Cardiac muscle cell (in vitro differentiated cells and primary cell): ENCODE results near the gene TESMIN. TPM values are rescaled to one million over a fixed set of nuclear protein-coding genes. Genes with fewer than 3 reads are reported as not detected.

Experiments
- DNase-seq, 2 donors: peaks; one replicate each; pipeline versions ENCODE4 v3.0.0 to v3.0.0-alpha.2; 2010 to 2017; ENCODE audit warnings: low read depth in 1 of 2, low spot score in 1 of 2
- H3K27ac ChIP-seq: fragments of 200-600 bp; sonication (generic); 2 replicates; pipeline ENCODE4 v1.5.1; 2016
- H3K27me3 ChIP-seq: fragments of 200-600 bp; sonication (generic); 2 replicates; pipeline ENCODE4 v1.6.0; 2016; ENCODE audit warnings: control low read depth
- H3K36me3 ChIP-seq: fragments of 200-600 bp; sonication (generic); 2 replicates; pipeline ENCODE4 v1.5.1; 2016; ENCODE audit warnings: control low read depth
- H3K4me1 ChIP-seq: fragments of 200-600 bp; sonication (generic); 2 replicates; pipeline ENCODE4 v1.8.1; 2017; ENCODE audit warnings: low read depth, mild to moderate bottlenecking, mixed run types
- H3K4me3 ChIP-seq: fragments of 200-600 bp; sonication (generic); 2 replicates; pipeline ENCODE4 v1.5.1; 2016; ENCODE audit warnings: mild to moderate bottlenecking
- H3K9me3 ChIP-seq: fragments of 200-600 bp; sonication (generic); 2 replicates; pipeline ENCODE4 v1.5.1; 2017; ENCODE audit warnings: low read depth, mild to moderate bottlenecking, control low read depth
- CTCF ChIP-seq: IDR thresholded peaks from 2 replicates; pipeline ENCODE4 v1.5.1; 2012; ENCODE audit warnings: low read depth, mild to moderate bottlenecking, low read length
- polyA plus RNA-seq: library from polyadenylated mRNA; unstranded; fragments of >200 nt; fragmentation: Nextera tagmentation; extraction: Ambion mirVana; gene quantifications from 2 replicates; pipeline ENCODE4 v1.2.1, GENCODE V29; 2016
- total RNA-seq: library from RNA; depleted of rRNA; stranded (reverse); fragments of >200 nt; gene quantifications from 2 replicates; pipeline ENCODE4 v1.2.3, GENCODE V29; 2016

TESMIN gene
- total and polyA plus RNA-seq, 2 experiments from 2014 or later: 4.6 to 23.5 TPM

- DNase-seq: no peak
- no peaks in the 10 kb centered on the region for H3K27me3 ChIP-seq
- no peak overlapping the region for H3K27ac ChIP-seq
- no peaks in the 10 kb centered on the region for H3K4me1 ChIP-seq
- no peaks in the 10 kb centered on the region for H3K36me3 ChIP-seq
- H3K9me3 ChIP-seq: no peaks in the 10 kb centered on the region
- H3K4me3 ChIP-seq: no peak overlapping the region
- no peak for TF ChIP-seq CTCF
These were observed 76.9 kb downstream of the TESMIN start for GRCh38 chr11:68674461-68674860.

- Histone ChIP-seq H3K36me3 (no peaks in the 10 kb centered on the region), H3K27me3 (no peaks in the 10 kb centered on the region), H3K4me3 (no peak overlapping the region), H3K9me3 (no peaks in the 10 kb centered on the region), H3K4me1 (no peaks in the 10 kb centered on the region), H3K27ac (no peak overlapping the region)
- no peak for TF ChIP-seq CTCF
- DNase-seq: no peak
These were observed 77.3 kb downstream of the TESMIN start for GRCh38 chr11:68673991-68674390.

GRCh38 chr11:68673306-68673945 is 77.9 kb downstream of the TESMIN start:
- DNase-seq: peak in 1 of 2 donors; percentile 74
- H3K9me3 ChIP-seq: no peaks in the 10 kb centered on the region
- H3K36me3 ChIP-seq: no peaks in the 10 kb centered on the region
- no peak overlapping the region for H3K27ac ChIP-seq
- H3K4me1 ChIP-seq: no peaks in the 10 kb centered on the region
- H3K27me3 ChIP-seq: no peaks in the 10 kb centered on the region
- TF ChIP-seq CTCF: no peak
- no peak overlapping the region for H3K4me3 ChIP-seq

- Histone ChIP-seq H3K36me3 (no peaks in the 10 kb centered on the region), H3K27ac (no peak overlapping the region), H3K27me3 (no peaks in the 10 kb centered on the region), H3K4me1 (no peaks in the 10 kb centered on the region), H3K4me3 (no peak overlapping the region), H3K9me3 (no peaks in the 10 kb centered on the region)
- DNase-seq: no peak
- TF ChIP-seq CTCF: no peak
These were observed 80.9 kb downstream of the TESMIN start for GRCh38 chr11:68670208-68670992.

GRCh38 chr11:68669301-68670090 is 81.8 kb downstream of the TESMIN start:
- Histone ChIP-seq H3K9me3 (no peaks in the 10 kb centered on the region), H3K27me3 (no peaks in the 10 kb centered on the region), H3K4me3 (no peak overlapping the region), H3K27ac (no peak overlapping the region), H3K4me1 (no peaks in the 10 kb centered on the region), H3K36me3 (no peaks in the 10 kb centered on the region)
- DNase-seq: no peak
- no peak for TF ChIP-seq CTCF
